ENCODE measurements around the gene TESPA1.
A peak's percentile ranks its signal among the peaks of the same experiment; 100 is the strongest.

The TESPA1 gene

DNA sequence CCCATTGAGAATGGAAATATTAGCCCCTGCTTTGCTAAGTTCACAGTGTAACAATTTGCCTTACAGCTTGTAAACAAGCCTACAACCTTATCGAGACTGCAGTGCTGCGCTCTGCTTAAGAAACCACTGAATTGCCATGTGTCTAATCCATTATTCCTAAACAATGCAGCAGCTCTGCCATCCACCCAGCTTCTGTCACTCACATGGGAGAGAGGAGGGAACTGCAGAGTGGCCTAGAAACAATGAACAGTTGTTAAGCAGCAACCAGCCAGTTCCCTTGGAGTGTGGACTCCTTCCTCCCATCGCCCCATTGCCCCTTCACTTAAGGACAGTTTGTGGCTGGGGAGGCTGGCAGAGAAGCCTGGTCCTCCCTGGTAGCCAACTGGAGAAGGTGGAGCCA, 42.9 kb downstream of the TESPA1 start:
- DNase-seq: no peak

DNA sequence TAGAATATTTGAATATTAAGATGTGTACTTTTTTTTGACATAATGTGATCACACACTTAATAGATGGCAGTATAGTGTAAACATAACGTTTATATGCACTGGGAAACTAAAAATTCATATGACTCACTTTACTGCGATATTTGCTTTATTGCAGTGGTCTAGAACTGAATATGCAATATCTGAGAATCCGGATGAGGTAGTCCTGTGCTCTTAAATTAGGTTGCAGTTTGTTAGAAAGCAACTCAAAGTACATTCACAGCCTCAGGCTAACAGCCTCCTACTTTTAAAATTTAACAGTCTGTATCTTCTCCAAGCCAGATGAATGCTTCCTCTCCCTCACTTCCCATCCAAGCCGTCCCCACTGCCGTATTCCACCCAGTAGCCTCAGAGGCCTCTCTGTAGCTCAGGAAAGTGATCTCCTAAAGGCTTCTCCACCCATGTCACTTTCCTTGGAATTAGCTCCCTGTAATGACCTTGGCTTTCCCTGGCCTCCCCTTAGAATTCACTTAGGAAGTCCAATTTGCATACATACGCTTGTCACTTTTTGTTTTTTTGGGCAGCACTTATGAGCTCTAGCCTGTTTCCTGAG, 43.7 kb downstream of the TESPA1 start:
- DNase-seq: no peak

DNA sequence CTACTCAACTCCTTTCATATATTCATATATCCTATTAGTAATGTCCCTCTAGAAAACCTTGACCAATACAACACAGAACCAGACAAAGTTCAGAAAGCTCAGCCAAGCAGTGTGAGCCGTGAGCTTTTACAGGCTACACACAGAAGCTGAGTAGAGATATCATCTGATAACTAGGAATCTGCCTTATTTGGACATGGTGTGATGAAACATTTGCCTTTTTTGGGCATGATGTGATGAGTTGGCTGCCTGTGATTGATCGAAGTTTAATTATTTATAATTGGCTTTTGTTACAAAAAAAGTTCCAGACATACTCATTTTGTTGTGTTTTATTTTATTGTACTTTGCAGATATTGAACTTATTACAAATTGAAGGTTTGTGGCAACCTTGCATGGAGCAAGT, 46.6 kb downstream of the TESPA1 start:
- DNase-seq: no peak

DNA sequence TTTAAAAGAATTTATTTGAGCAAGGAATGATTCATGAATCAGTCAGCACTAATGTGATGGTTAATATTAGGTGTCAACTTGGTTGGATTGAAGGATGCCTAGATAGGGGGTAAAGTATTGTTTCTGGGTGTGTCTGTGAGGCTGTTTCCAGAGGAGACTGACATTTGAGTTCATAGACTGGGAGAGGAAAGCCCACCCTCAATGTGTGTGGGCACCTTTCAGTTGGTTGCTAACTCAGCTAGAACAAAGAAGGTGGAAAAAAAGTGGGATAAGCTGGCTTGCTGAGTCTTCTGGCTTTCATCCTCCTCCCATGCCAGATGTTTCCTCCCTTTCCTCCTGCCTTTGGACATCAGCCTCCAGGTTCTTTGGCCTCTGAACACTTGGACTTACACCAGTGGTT, 47.2 kb downstream of the TESPA1 start:
- DNase-seq: no peak

DNA sequence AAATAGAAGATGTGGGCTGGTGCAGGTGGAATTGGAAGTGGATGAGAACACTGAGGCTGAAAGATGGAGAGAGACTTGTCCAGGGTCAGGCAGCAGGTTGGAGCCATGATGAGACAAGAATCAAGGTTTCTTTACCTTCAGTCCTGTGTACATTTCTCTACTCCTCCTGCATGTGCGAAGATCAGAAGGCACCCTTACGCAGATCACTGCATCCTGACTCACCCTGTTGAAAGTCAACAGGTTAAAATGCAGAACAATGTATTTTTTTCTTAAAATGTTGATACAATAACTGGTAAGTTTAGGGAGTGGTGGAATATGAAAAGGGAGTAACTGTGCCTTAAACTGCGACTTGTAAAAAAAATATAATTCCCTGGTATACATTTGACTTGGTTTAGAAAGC, 47.8 kb downstream of the TESPA1 start:
- no peak for DNase-seq

DNA sequence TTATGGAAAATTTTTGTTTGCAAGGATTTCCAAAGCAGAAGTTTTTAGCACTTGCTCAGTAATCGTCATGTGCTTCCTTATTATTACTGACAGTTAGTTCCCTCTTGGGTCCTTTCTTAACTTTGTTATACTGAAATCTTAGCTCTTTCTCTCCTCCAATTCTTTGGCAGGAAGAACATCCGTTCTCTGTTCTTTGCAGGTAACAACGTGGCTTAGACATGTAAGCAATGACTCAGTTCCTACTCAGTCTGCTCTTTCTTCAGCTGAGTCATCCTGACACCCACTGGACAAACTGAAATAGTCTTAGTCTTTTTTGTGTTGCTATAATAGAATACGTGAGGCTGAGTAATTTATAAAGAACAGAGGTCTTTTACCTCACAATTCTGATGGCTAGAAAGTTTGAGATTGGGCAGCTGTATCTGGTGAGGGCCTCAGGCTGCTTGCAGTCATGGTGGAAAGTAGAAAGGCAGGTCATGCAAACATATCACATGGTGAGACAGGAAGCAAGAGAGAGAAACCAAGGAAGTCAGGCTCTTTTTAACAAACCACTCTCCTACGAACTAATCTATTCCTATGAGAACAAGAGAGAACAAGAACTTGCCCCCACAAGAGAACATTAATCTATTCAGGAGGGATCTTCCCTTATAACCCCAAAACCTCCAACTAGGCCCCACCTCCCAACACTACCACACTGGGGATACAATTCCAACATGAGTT, 49.2 kb downstream of the TESPA1 start:
- peak; percentile 52 for DNase-seq

DNA sequence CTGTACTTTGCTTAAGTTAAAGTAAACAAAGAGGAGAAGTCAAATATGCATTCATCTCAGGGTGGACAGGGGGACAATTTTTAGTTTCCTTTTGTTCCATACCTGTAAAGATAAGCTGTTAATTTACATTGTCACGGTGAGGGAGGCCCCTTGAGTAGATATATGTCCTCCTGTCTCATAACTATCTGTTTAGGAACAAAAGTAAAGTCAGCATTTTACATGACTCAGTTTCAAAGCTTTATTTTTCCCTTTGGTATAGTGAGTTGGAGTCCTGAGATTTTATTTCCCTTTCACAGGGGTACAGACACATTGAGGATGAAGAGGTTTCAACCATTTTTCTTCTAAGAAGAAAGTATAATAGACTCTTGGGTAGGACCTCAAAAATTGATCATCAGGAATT, 50.1 kb downstream of the TESPA1 start:
- DNase-seq: no peak

DNA sequence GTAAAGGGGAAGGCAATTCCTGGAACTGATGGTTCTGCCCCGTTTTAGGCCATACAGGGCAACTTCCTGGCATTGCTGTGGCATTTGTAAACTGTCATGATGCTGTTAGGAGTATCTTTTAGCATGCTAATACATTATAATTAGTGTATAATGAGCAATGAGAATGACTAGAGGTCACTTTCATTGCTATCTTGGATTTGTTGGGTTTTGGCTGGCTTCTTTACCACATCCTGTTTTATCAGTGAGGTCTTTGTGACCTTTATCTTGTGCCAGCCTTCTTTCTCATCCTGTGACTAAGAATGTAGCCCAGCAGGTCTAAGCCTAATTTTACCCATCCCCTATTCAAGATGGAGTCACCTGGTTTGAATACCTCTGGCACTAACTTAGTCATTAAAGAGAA, 51.2 kb downstream of the TESPA1 start:
- DNase-seq: no peak

DNA sequence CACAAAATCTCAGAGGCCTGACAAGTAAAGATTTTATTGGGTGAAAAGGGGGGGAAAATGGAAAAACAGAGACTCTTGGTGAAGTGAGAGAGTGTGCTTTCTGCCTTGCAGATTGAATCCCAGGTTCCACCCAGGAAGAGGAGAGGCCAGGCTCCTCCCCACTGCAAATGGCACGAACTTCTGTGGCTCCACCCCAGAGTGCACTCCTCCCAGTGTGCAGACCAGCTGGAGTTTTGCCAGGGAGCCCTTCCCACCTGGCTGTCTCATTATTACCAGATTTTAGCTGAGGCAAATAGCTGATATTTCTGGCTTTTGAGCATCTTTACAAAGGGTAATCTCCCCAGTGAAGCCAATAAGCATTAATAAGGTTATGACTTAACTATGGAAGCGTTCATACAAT, 51.9 kb downstream of the TESPA1 start:
- DNase-seq: no peak

DNA sequence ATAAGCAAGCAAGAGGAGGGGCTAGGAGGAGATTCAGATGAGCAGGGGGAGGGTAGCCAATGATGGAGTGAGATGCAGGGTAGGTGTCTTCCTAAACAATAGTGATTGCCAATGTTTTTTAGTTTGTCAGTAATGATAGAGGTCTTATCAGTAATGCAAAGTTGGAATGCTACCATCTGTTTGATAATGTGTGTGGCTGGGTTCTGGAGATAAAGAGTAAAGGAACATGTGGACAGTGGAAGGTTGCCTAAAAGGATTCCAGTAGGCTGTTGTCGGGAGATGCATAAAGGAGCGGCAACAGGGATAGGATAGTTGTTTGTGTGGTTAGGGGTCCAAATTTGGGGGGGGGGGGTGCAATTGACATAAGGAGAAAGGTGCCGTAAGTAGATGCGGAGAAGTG, 52.5 kb downstream of the TESPA1 start:
- no peak for DNase-seq

DNA sequence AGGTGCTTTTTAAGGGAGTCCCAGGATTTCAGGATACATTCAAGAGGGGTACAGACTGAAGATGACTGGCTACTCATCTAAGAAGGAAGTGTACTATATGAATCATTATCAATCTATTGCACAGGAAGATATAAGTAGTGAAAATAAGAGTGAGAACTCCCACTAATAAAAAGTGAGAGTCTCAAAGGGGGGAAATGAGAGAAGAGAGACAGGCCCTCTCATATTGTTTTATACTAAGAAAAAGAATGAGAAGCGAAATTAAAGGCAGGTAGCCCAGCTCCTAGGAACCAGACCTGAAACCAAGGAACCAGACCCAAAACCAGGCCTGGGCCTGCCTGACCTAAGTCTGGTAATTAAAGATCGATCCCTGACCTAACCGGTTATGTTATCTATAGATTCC, 54.6 kb downstream of the TESPA1 start:
- no peak for DNase-seq

DNA sequence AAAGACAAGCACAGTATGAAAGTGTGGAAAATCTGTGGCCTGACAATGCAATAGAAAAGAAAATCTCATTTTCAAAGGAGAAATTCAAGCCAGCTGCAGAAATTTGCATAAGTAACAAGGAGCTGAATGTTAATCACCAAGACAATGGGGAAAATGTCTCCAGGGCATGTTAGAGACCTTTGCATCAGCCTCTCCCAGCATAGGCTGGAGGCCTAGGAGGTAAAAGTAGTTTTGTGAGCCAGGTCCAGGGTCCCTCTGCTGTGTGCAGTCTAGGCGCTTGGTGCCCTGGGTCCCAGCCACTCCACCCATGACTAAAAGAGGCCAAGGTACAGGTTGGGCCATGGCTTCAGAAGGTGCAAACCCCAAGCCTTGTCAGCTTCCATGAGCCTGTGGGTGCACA, 58.3 kb downstream of the TESPA1 start:
- DNase-seq: no peak

DNA sequence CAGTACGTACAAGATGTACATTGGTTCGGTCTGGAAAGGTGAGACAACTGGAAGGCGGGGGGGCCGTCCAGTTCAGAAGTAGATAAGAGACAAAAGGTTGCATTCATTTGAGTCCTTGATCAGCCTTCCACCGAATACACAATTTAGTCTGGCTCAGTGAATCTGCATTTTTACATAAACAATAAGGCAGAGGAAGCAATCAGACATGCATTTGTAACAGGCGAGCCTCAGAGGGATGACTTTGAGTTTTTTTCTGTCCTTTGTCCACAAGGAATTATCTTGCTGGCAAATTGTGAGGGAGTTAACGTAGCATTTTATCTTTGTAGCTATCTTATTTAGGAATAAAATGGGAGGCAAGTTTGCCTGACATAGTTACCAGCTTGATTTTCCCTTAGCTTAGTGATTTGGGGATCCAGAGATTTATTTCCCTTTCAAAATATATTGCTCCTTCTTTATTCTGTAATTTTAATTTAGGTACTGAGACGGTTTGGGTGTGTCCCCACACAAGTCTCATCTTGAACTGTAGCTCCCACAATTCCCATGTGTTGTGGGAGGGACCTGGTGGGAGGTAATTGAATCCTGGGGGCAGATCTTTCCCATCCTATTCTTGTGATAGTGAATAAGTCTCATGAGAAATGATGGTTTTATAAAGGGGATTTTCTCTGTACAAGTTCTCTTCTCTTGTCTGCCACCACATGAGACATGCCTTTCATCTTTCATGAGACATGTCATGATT, 59.4 kb downstream of the TESPA1 start:
- no peak for DNase-seq

DNA sequence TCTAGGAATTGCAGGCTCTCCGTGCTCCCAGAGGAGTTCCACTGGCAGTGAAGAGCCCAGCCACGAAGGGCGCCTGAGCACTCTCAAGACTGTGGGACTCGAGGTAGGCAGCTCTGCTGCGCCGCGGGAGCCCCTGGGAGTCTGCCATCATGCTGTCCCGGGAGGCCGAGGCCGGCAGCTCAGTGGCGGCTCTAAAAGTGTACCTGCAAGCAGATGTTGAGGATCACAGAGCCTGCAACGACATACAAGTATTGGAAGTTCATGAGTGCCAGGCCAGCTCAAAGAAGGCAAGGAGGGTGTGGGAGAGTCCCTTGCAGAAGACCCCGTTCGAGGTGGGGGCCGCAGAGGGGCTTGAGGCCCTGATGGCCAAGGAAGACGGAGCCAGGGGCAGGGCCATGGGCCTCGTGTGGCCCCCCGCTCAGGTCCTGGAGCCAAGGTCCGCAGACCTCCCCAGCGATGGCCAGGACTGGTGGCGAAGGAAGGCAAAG, 67.5 kb downstream of the TESPA1 start:
- no peak for DNase-seq
